ENCODE data around the gene WFS1. TPM values are rescaled to one million over a fixed set of nuclear protein-coding genes. Genes with fewer than 3 reads are reported as not detected.

WFS1 gene
- total RNA-seq, 2 donors from 2014 or later = 12.1 to 12.7 TPM

DNA sequence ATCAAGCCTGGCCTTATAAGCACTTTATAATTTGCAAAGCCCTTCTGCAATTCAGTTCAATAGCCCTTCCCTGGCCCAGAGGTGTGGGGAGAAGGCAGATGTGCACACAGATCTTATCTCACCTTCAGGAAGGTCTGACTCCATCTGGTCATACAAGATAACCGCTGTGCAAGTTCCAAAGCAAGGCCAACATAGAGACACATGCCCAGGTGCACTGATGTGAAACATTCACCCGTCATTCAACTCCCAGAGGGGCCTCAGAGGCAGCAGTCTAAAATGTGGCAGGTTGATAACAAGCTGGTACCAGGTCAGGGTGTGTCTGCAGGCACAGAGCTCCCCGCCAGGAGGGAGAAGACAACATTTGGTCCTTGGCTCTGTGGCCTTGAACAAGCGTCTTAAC is 10.9 kb upstream of the WFS1 start:
- Histone ChIP-seq H3K4me3 (no peak overlapping the region), H3K36me3 (no peaks in the 10 kb centered on the region), H3K27me3 (no peaks in the 10 kb centered on the region), H3K27ac (no peak overlapping the region), H3K9ac (ENCODE audit: low read depth in 2 of 2, low read length in 2 of 2) (no peak overlapping the region), H3K9me3 (no peaks in the 10 kb centered on the region), H3K4me1 (no peaks in the 10 kb centered on the region)
- intact Hi-C loops (cut with DNase I) = no loop called here
- no peak for DNase-seq
- TF ChIP-seq, protein P1, sequence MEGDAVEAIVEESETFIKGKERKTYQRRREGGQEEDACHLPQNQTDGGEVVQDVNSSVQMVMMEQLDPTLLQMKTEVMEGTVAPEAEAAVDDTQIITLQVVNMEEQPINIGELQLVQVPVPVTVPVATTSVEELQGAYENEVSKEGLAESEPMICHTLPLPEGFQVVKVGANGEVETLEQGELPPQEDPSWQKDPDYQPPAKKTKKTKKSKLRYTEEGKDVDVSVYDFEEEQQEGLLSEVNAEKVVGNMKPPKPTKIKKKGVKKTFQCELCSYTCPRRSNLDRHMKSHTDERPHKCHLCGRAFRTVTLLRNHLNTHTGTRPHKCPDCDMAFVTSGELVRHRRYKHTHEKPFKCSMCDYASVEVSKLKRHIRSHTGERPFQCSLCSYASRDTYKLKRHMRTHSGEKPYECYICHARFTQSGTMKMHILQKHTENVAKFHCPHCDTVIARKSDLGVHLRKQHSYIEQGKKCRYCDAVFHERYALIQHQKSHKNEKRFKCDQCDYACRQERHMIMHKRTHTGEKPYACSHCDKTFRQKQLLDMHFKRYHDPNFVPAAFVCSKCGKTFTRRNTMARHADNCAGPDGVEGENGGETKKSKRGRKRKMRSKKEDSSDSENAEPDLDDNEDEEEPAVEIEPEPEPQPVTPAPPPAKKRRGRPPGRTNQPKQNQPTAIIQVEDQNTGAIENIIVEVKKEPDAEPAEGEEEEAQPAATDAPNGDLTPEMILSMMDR (IDR thresholded peaks at IDR 0.05) = no peak

DNA sequence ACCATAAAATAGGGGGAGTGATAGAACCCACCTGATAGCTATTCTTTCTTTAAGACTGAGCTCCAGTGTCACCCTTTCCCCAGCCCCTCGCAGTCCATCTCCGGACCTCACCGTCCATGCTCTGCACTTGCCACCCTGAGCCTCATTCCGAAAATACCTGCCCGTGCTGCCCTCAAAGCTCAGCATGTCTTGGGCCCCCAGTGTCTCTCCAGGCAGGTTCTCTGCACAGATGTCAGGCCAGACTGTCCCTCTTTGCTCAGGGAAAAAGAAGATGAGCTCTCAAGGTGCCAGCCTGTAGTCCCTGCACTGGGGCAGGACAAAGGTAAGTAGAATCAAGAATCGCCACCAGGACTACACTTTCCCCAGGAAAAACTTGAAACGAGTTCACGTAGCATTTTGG is 9.8 kb upstream of the WFS1 start:
- H3K27ac ChIP-seq = no peak overlapping the region
- TF ChIP-seq, protein P1 (IDR thresholded peaks at IDR 0.05) = no peak
- H3K4me3 ChIP-seq = no peak overlapping the region
- no peak overlapping the region for H3K9ac ChIP-seq (ENCODE audit: low read depth in 2 of 2, low read length in 2 of 2)
- intact Hi-C loops (cut with DNase I) = no loop called here
- no peaks in the 10 kb centered on the region for H3K9me3 ChIP-seq
- H3K36me3 ChIP-seq = no peaks in the 10 kb centered on the region
- no peaks in the 10 kb centered on the region for H3K27me3 ChIP-seq
- no peaks in the 10 kb centered on the region for H3K4me1 ChIP-seq
- no peak for DNase-seq

DNA sequence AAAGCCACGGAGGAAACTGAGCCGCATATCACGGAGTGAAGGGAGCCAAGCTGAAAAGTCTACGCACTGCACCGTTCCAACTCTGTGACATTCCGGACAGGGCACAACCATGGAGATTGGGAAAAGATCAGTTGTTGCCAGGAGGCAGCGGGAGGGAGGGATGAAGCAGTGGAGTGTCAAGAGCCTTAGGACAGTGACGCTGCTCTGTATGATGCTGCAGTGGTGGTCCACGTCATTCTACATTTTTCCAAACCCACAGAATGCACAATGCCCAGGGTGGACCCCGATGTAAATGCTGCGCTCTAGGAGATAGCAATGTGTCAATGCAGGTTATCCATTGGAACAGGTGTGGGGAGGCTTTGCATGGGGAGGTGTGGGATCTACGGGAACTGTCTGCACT is 7.5 kb upstream of the WFS1 start:
- Histone ChIP-seq H3K27ac (no peak overlapping the region), H3K9ac (ENCODE audit: low read depth in 2 of 2, low read length in 2 of 2) (no peak overlapping the region), H3K36me3 (no peaks in the 10 kb centered on the region), H3K4me1 (no peaks in the 10 kb centered on the region), H3K4me3 (no peak overlapping the region), H3K9me3 (no peaks in the 10 kb centered on the region), H3K27me3 (no peaks in the 10 kb centered on the region)
- no peak for DNase-seq
- intact Hi-C loops (cut with DNase I) = no loop called here
- TF ChIP-seq, protein P1 (IDR thresholded peaks at IDR 0.05) = no peak

DNA sequence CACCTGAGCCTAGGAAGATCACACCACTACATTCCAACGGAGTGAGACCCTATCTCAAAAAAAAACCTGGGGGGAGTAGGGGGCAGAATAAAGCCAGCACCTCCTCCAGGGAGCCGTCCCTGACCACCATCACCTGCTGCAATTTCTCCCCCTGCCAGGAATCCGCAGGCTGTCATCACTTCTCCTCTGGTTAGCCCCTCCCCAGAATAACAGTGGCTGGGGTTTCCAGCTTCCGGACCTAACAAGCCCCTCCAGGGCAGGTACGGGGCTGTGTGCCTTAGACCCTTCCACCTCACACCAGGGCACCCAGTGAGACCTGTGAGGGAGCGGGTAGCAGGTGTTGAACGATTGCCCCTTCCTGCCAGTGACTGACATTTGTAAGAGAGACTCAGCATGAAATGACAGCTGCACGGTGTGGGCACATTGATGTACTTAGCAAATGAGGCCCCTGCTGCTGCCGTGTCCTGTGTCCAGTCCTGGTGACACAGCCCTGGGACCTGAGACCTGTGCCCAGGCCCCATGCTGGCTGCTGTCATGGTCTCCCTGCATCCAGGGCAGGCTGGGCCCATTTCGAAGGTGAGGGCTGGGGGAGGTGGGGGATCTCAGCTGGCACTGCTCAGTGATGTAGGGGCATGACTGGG is 6.7 kb upstream of the WFS1 start:
- H3K4me1 ChIP-seq = no peaks in the 10 kb centered on the region
- intact Hi-C loops (cut with DNase I) = no loop called here
- no peaks in the 10 kb centered on the region for H3K27me3 ChIP-seq
- no peak overlapping the region for H3K4me3 ChIP-seq
- H3K9ac ChIP-seq (ENCODE audit: low read depth in 2 of 2, low read length in 2 of 2) = no peak overlapping the region
- H3K36me3 ChIP-seq = no peaks in the 10 kb centered on the region
- H3K27ac ChIP-seq = no peak overlapping the region
- TF ChIP-seq, protein P1 (IDR thresholded peaks at IDR 0.05) = no peak
- no peaks in the 10 kb centered on the region for H3K9me3 ChIP-seq
- no peak for DNase-seq

DNA sequence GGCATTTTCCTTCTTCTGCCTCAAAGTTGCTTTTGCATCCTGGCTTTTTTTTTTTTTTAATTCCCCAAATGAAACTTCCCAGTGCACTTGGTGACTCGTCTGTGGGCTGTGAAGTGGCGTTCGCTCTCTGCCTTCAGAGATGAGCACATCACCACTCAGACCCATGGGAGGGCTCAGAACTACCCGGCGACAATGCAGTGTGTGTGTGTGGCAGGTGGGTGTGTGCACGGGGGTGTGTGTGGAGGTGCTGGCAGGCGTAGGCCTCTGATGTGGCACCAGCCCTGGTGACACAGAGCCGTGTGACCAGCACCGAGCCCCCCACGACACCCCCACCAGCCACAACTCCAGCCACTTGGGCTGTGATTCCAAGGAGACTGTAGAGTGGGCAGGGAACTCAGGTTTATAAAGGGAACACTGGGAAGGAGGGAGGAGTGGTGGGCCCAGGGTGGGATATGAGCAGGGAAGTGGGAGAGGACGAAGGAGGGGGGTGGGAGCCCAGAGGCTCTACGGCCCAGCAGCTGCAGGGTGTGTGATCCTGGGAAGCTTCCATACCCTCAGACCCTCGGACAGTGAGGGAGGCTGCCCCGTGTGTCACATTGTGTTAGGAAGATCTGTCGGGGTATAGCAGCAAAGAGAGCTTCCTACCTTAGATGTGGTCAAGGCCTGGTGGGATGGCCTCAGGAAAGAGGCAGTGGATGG is 6.0 kb upstream of the WFS1 start:
- DNase-seq = no peak
- Histone ChIP-seq H3K9me3 (no peaks in the 10 kb centered on the region), H3K9ac (ENCODE audit: low read depth in 2 of 2, low read length in 2 of 2) (no peak overlapping the region), H3K27me3 (no peaks in the 10 kb centered on the region), H3K4me1 (no peaks in the 10 kb centered on the region), H3K4me3 (no peak overlapping the region), H3K36me3 (no peaks in the 10 kb centered on the region), H3K27ac (no peak overlapping the region)
- intact Hi-C loops (cut with DNase I) = no loop called here
- TF ChIP-seq, protein P1 (IDR thresholded peaks at IDR 0.05) = no peak
